ENCODE measurements around the gene UTS2R. TPM values are rescaled to one million over a fixed set of nuclear protein-coding genes. Genes with fewer than 3 reads are reported as not detected.
"Not testable (repeated sequence)": the region's sequence is repeated elsewhere in the genome, so short reads cannot be mapped to it uniquely, and the experiment has no call there.

UTS2R gene
- total and polyA plus RNA-seq, 7 donors, result not detected

GRCh38 chr17:82343560-82343959 is 28.0 kb upstream of the UTS2R start:
- 93 to 94% methylated on average over 5 of the region's 5 CpGs for WGBS, 2 donors
- H3K27ac ChIP-seq, result no peak overlapping the region
- peaks cover 0 to 7% (median 0%) of the 10 kb centered on the region in 3 donors for H3K27me3 ChIP-seq
- H3K4me1 ChIP-seq, result peaks cover 0 to 12% (median 11%) of the 10 kb centered on the region in 4 donors
- no peak for DNase-seq
- no peaks in the 10 kb centered on the region for H3K9me3 ChIP-seq
- H3K36me3 ChIP-seq, result no peaks in the 10 kb centered on the region
- no peak for TF ChIP-seq EP300 (IDR thresholded peaks at IDR 0.05)
- TF ChIP-seq POLR2AphosphoS5 (IDR thresholded peaks at IDR 0.05), result no peak
- TF ChIP-seq POLR2A (IDR thresholded peaks at IDR 0.05), result no peak
- TF ChIP-seq CTCF (IDR thresholded peaks at IDR 0.05), result no peak
- intact Hi-C loops (cut with DNase I), result no loop called here
- no peak overlapping the region for H3K4me3 ChIP-seq

GRCh38 chr17:82344175-82344907 is 27.2 kb upstream of the UTS2R start:
- intact Hi-C loops (cut with DNase I), result no loop called here

GRCh38 chr17:82345151-82345976 is 26.2 kb upstream of the UTS2R start:
- DNase-seq, result no peak
- Histone ChIP-seq H3K4me1 (peaks cover 0 to 4% (median 0%) of the 10 kb centered on the region in 4 donors), H3K27ac (no peak overlapping the region), H3K27me3 (peaks cover 0 to 7% (median 0%) of the 10 kb centered on the region in 3 donors), H3K4me3 (no peak overlapping the region), H3K36me3 (no peaks in the 10 kb centered on the region), H3K9me3 (no peaks in the 10 kb centered on the region)
- TF ChIP-seq EP300 (IDR thresholded peaks at IDR 0.05), result no peak
- TF ChIP-seq CTCF (IDR thresholded peaks at IDR 0.05), result no peak
- TF ChIP-seq POLR2A (IDR thresholded peaks at IDR 0.05), result no peak
- no peak for TF ChIP-seq POLR2AphosphoS5 (IDR thresholded peaks at IDR 0.05)
- intact Hi-C loops (cut with DNase I), result no loop called here
- WGBS, 2 donors, result 88 to 92% methylated on average over 42 of the region's 42 CpGs

More at GRCh38 chr17:82344175-82344907, 27.2 kb upstream of the UTS2R start:
- DNase-seq, result no peak
- 71 to 75% methylated on average over 24 of the region's 24 CpGs for WGBS, 2 donors
- Histone ChIP-seq H3K4me1 (peaks cover 0 to 8% (median 4%) of the 10 kb centered on the region in 4 donors), H3K36me3 (no peaks in the 10 kb centered on the region), H3K4me3 (no peak overlapping the region), H3K27me3 (peaks cover 0 to 7% (median 0%) of the 10 kb centered on the region in 3 donors), H3K9me3 (no peaks in the 10 kb centered on the region), H3K27ac (no peak overlapping the region)
- TF ChIP-seq POLR2A (IDR thresholded peaks at IDR 0.05) (no peak), POLR2AphosphoS5 (IDR thresholded peaks at IDR 0.05) (no peak), EP300 (IDR thresholded peaks at IDR 0.05) (no peak), CTCF (IDR thresholded peaks at IDR 0.05) (no peak)

- 13 to 38% methylated on average over 28 of the region's 28 CpGs for WGBS, 2 donors
- H3K9me3 ChIP-seq, result no peaks in the 10 kb centered on the region
Observed at GRCh38 chr17:82346342-82347300, 24.9 kb upstream of the UTS2R start.

GRCh38 chr17:82347994-82348393 is 23.6 kb upstream of the UTS2R start:
- H3K9me3 ChIP-seq; H3K4me3 ChIP-seq; DNase-seq; H3K36me3 ChIP-seq; H3K27ac ChIP-seq; intact Hi-C loops (cut with DNase I): not testable (repeated sequence)
- 70 to 89% methylated on average over 11 of the region's 11 CpGs for WGBS, 2 donors
- Histone ChIP-seq H3K27me3 (peaks cover 0 to 10% (median 0%) of the 10 kb centered on the region in 3 donors), H3K4me1 (peaks cover 0 to 11% (median 0%) of the 10 kb centered on the region in 4 donors)

More at GRCh38 chr17:82346342-82347300, 24.9 kb upstream of the UTS2R start:
- Histone ChIP-seq H3K27ac (no peak overlapping the region), H3K4me3 (no peak overlapping the region), H3K36me3 (no peaks in the 10 kb centered on the region), H3K4me1 (peaks cover 0 to 5% (median 0%) of the 10 kb centered on the region in 4 donors), H3K27me3 (peaks cover 0 to 10% (median 0%) of the 10 kb centered on the region in 3 donors)
- no peak for DNase-seq
- TF ChIP-seq POLR2AphosphoS5 (IDR thresholded peaks at IDR 0.05) (no peak), POLR2A (IDR thresholded peaks at IDR 0.05) (no peak), CTCF (IDR thresholded peaks at IDR 0.05) (no peak), EP300 (IDR thresholded peaks at IDR 0.05) (no peak)
- intact Hi-C loops (cut with DNase I), result no loop called here
